Calu3 (cell line): Measurements from ENCODE around the gene ZG16B. TPM values are rescaled to one million over a fixed set of nuclear protein-coding genes. Genes with fewer than 3 reads are reported as not detected.

Experiments
- BruUV-seq: library from RNA; stranded (reverse); fragments of 400-500 nt; replicated peaks from 2 replicates; lab custom pipeline; 2021; lab: Mats Ljungman, UMichigan
- CTCF ChIA-PET: fragments of 300-600 bp; sonication (Branson Sonifier 250); formaldehyde crosslinking; loops from one replicate; lab custom pipeline; 2022; ENCODE audit warnings: antibody characterized with exemption; lab: Charles Lee
- DNase-seq: peaks from one replicate; pipeline ENCODE4 v3.0.0; 2022
- H3K27ac Mint-ChIP-seq: one replicate; pipeline ENCODE4 v1.8.0; 2022; ENCODE audit warnings: mixed read lengths; ENCODE audit not compliant: unreplicated experiment
- H3K27me3 Mint-ChIP-seq: one replicate; pipeline ENCODE4 v1.8.0; 2022; ENCODE audit warnings: mixed read lengths; ENCODE audit not compliant: unreplicated experiment
- H3K36me3 Mint-ChIP-seq: one replicate; pipeline ENCODE4 v1.8.0; 2022; ENCODE audit warnings: mild to moderate bottlenecking, moderate library complexity, mixed read lengths; ENCODE audit not compliant: insufficient read depth, unreplicated experiment
- H3K4me1 Mint-ChIP-seq: one replicate; pipeline ENCODE4 v1.8.0; 2022; ENCODE audit warnings: mild to moderate bottlenecking, low read depth, mixed read lengths; ENCODE audit not compliant: unreplicated experiment
- H3K4me3 Mint-ChIP-seq: one replicate; pipeline ENCODE4 v1.8.0; 2022; ENCODE audit warnings: mild to moderate bottlenecking, low read depth, moderate library complexity, mixed read lengths; ENCODE audit not compliant: unreplicated experiment
- H3K9me3 Mint-ChIP-seq: one replicate; pipeline ENCODE4 v1.8.0; 2022; ENCODE audit warnings: low read depth, mixed read lengths; ENCODE audit not compliant: unreplicated experiment
- intact Hi-C: fragments of 100-400 bp; cut with micrococcal nuclease; formaldehyde crosslinking; loops from one replicate; pipeline ENCODE4 v1.10.0; 2022; ENCODE audit not compliant: unreplicated experiment
- total RNA-seq: library from RNA; stranded (reverse); gene quantifications from 2 replicates; pipeline ENCODE4 v1.2.3, GENCODE V29; 2022
- TF ChIP-seq, protein P1 (sequence below): fragments of 200-600 bp; IDR thresholded peaks from one replicate; pipeline ENCODE4 v1.8.0; 2022; ENCODE audit warnings: antibody characterized with exemption; ENCODE audit not compliant: unreplicated experiment

Gene ZG16B
- total RNA-seq, 1 experiment from 2014 or later = 10.3 TPM

DNA sequence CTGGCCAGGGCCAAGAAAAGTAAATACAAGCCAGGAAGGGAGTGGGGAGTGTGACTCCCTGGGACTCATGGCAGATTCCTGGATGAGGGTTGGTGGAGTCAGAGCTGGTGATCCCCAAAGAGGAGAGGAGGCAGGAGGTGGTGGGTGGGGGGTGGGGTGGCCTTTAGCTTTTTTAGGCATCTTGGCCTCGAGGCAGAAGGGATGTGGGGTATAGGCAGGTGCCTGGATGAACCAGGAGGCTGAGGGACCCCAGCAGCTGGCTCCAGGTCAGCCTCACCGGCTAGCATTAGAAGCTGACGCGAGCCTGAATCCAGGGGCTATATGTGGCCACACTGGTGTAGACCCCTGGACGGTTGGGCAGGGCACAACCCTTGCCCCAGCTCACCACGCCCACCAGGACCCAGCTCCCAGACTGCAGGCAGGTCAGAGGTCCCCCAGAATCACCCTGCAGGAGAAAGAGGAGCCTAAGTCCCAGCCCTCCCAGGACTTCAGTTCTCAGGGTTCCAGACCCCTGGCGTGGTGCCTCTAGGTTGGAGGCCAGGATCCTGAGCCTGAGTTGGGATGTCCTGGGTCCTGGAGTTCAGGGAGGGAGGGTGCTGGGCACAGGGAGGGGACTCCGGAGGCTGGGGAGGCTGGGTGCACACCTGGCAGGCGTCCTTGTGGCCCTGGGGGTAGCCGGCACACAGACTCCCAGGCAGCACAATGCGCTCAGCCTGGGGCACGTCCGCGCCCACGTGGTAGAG is 45.6 kb upstream of the ZG16B start:
- H3K4me1 Mint-ChIP-seq = peaks cover 36% of the 10 kb centered on the region
- CTCF ChIA-PET = interaction anchor here (0.7 to 1.4 kb wide), 4 partner anchors 9 to 84 kb away, joined by 3 to 5 read pairs (median 3); no protein-coding TSS in a partner anchor
- intact Hi-C loops = no loop called here

GRCh38 chr16:2785101-2785991 is 44.8 kb upstream of the ZG16B start:
- Mint-ChIP-seq H3K9me3 (no peaks in the 10 kb centered on the region), H3K4me1 (peaks cover 36% of the 10 kb centered on the region), H3K27ac (peak overlapping the region; percentile 91), H3K4me3 (peak overlapping the region; percentile 71), H3K36me3 (peaks cover 19% of the 10 kb centered on the region), H3K27me3 (no peaks in the 10 kb centered on the region)
- DNase-seq = peak; percentile 41
- intact Hi-C loops = no loop called here
- TF ChIP-seq, protein P1, sequence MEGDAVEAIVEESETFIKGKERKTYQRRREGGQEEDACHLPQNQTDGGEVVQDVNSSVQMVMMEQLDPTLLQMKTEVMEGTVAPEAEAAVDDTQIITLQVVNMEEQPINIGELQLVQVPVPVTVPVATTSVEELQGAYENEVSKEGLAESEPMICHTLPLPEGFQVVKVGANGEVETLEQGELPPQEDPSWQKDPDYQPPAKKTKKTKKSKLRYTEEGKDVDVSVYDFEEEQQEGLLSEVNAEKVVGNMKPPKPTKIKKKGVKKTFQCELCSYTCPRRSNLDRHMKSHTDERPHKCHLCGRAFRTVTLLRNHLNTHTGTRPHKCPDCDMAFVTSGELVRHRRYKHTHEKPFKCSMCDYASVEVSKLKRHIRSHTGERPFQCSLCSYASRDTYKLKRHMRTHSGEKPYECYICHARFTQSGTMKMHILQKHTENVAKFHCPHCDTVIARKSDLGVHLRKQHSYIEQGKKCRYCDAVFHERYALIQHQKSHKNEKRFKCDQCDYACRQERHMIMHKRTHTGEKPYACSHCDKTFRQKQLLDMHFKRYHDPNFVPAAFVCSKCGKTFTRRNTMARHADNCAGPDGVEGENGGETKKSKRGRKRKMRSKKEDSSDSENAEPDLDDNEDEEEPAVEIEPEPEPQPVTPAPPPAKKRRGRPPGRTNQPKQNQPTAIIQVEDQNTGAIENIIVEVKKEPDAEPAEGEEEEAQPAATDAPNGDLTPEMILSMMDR = peak; percentile 81
- CTCF ChIA-PET = interaction anchor here (0.5 to 1.0 kb wide), 3 partner anchors 51 to 421 kb away, joined by 3 to 10 read pairs (median 5); no protein-coding TSS in a partner anchor
- no TSS peak for BruUV-seq

More for the DNA sequence above, 45.6 kb upstream of the ZG16B start:
- no peaks in the 10 kb centered on the region for H3K9me3 Mint-ChIP-seq
- H3K4me3 Mint-ChIP-seq = peak overlapping the region; percentile 71
- TF ChIP-seq, protein P1 = no peak
- peak overlapping the region; percentile 91 for H3K27ac Mint-ChIP-seq
- H3K27me3 Mint-ChIP-seq = no peaks in the 10 kb centered on the region
- peaks cover 26% of the 10 kb centered on the region for H3K36me3 Mint-ChIP-seq
- BruUV-seq = no TSS peak
- DNase-seq = no peak

DNA sequence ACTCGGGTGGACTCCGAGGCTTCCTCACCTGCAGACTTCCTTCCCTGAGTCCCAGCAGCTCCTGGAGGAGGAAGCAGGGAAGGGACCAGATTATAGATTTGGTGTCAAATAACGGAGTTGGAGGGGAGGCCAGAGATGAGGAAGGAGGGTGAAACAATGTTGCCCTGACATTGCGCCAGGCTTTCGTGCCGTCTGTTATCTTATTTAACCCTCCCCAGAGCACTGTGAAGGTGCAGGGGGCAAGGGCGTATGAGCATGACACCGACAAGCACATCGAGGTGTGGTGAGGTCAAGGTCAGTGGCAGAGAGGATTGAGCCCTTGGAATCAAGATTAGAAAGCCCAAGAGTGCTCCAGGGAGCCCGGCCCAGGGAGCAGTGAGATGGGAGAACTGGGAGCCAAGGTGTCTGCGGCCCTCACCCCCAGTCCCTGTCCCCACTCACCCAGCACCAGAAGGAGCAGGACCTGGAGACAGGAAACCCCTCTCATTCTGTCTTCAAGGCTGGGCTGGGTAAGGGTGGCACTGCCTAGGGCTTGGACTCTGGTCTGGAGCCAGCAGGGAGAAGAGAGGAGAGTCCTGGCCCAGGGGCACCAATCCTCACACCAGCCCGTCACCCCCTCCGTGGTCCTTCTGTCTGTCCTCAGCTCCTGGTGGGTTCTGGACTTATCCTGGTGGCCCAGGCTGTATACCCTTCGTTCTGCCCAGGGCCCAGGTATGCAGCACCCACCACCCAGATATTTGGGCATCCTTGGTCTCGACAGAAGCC is 43.9 kb upstream of the ZG16B start:
- TF ChIP-seq, protein P1 = no peak
- intact Hi-C loops = no loop called here
- Mint-ChIP-seq H3K9me3 (no peaks in the 10 kb centered on the region), H3K27me3 (no peaks in the 10 kb centered on the region), H3K27ac (peak overlapping the region; percentile 88), H3K36me3 (peaks cover 18% of the 10 kb centered on the region), H3K4me3 (peak overlapping the region; percentile 71), H3K4me1 (peaks cover 36% of the 10 kb centered on the region)
- peak; percentile 50 for DNase-seq
- BruUV-seq = no TSS peak
- CTCF ChIA-PET = interaction anchor here (0.5 kb wide), 1 partner anchor 422 kb away, joined by 10 read pairs; no protein-coding TSS in a partner anchor

GRCh38 chr16:2786826-2787151 is 43.3 kb upstream of the ZG16B start:
- peak overlapping the region; percentile 88 for H3K27ac Mint-ChIP-seq
- H3K36me3 Mint-ChIP-seq = peaks cover 18% of the 10 kb centered on the region
- CTCF ChIA-PET = no interaction called here
- H3K4me3 Mint-ChIP-seq = peak overlapping the region; percentile 71
- H3K9me3 Mint-ChIP-seq = no peaks in the 10 kb centered on the region
- intact Hi-C loops = no loop called here
- no TSS peak for BruUV-seq
- no peak for DNase-seq
- no peaks in the 10 kb centered on the region for H3K27me3 Mint-ChIP-seq
- TF ChIP-seq, protein P1 = no peak
- peaks cover 36% of the 10 kb centered on the region for H3K4me1 Mint-ChIP-seq
